Measurements from ENCODE around the gene STUM. TPM values are rescaled to one million over a fixed set of nuclear protein-coding genes. Genes with fewer than 3 reads are reported as not detected.

The STUM gene
- total and polyA plus RNA-seq, 2 experiments from 2014 or later: 0.23 to 1.3 TPM

DNA sequence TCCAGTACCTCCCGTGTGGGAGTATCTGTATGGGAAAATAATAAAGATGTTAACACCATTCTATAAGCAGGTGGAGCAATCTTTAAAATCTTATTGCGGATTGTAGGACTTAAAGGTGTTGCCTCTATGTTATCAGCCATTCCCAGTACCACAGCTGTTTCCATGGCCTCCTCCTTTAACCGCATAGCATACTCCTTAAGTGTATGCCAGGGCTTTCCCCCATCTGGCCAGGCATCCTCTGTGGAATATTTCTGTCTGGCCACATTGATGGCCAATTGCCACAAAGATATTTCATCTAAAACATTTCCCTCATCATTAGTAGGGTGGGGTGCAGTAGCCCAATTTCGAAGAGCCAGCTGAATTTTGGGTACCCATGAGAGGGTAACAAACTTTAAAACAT lies 7.3 kb upstream of the STUM start (continued):
- TF ChIP-seq, protein P1, sequence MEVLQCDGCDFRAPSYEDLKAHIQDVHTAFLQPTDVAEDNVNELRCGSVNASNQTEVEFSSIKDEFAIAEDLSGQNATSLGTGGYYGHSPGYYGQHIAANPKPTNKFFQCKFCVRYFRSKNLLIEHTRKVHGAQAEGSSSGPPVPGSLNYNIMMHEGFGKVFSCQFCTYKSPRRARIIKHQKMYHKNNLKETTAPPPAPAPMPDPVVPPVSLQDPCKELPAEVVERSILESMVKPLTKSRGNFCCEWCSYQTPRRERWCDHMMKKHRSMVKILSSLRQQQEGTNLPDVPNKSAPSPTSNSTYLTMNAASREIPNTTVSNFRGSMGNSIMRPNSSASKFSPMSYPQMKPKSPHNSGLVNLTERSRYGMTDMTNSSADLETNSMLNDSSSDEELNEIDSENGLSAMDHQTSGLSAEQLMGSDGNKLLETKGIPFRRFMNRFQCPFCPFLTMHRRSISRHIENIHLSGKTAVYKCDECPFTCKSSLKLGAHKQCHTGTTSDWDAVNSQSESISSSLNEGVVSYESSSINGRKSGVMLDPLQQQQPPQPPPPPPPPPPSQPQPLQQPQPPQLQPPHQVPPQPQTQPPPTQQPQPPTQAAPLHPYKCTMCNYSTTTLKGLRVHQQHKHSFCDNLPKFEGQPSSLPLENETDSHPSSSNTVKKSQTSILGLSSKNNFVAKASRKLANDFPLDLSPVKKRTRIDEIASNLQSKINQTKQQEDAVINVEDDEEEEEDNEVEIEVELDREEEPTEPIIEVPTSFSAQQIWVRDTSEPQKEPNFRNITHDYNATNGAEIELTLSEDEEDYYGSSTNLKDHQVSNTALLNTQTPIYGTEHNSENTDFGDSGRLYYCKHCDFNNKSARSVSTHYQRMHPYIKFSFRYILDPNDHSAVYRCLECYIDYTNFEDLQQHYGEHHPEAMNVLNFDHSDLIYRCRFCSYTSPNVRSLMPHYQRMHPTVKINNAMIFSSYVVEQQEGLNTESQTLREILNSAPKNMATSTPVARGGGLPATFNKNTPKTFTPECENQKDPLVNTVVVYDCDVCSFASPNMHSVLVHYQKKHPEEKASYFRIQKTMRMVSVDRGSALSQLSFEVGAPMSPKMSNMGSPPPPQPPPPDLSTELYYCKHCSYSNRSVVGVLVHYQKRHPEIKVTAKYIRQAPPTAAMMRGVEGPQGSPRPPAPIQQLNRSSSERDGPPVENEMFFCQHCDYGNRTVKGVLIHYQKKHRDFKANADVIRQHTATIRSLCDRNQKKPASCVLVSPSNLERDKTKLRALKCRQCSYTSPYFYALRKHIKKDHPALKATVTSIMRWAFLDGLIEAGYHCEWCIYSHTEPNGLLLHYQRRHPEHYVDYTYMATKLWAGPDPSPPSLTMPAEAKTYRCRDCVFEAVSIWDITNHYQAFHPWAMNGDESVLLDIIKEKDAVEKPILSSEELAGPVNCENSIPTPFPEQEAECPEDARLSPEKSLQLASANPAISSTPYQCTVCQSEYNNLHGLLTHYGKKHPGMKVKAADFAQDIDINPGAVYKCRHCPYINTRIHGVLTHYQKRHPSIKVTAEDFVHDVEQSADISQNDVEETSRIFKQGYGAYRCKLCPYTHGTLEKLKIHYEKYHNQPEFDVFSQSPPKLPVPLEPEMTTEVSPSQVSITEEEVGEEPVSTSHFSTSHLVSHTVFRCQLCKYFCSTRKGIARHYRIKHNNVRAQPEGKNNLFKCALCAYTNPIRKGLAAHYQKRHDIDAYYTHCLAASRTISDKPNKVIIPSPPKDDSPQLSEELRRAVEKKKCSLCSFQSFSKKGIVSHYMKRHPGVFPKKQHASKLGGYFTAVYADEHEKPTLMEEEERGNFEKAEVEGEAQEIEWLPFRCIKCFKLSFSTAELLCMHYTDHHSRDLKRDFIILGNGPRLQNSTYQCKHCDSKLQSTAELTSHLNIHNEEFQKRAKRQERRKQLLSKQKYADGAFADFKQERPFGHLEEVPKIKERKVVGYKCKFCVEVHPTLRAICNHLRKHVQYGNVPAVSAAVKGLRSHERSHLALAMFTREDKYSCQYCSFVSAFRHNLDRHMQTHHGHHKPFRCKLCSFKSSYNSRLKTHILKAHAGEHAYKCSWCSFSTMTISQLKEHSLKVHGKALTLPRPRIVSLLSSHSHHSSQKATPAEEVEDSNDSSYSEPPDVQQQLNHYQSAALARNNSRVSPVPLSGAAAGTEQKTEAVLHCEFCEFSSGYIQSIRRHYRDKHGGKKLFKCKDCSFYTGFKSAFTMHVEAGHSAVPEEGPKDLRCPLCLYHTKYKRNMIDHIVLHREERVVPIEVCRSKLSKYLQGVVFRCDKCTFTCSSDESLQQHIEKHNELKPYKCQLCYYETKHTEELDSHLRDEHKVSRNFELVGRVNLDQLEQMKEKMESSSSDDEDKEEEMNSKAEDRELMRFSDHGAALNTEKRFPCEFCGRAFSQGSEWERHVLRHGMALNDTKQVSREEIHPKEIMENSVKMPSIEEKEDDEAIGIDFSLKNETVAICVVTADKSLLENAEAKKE (CRISPR knock-in tag; IDR thresholded peaks at IDR 0.05): no peak
- no peak for TF ChIP-seq STAT1 (IDR thresholded peaks at IDR 0.05; ENCODE audit: unreplicated experiment)
- no peak for TF ChIP-seq POLR2AphosphoS5 (IDR thresholded peaks at IDR 0.05; ENCODE audit: low read depth)
- no peak for TF ChIP-seq JUNB (IDR thresholded peaks at IDR 0.05; ENCODE audit: unreplicated experiment)
- TF ChIP-seq, protein P2, sequence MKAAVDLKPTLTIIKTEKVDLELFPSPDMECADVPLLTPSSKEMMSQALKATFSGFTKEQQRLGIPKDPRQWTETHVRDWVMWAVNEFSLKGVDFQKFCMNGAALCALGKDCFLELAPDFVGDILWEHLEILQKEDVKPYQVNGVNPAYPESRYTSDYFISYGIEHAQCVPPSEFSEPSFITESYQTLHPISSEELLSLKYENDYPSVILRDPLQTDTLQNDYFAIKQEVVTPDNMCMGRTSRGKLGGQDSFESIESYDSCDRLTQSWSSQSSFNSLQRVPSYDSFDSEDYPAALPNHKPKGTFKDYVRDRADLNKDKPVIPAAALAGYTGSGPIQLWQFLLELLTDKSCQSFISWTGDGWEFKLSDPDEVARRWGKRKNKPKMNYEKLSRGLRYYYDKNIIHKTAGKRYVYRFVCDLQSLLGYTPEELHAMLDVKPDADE (IDR thresholded peaks at IDR 0.05): no peak
- TF ChIP-seq ZNF331 (CRISPR knock-in tag; IDR thresholded peaks at IDR 0.05; ENCODE audit: low read depth): no peak

DNA sequence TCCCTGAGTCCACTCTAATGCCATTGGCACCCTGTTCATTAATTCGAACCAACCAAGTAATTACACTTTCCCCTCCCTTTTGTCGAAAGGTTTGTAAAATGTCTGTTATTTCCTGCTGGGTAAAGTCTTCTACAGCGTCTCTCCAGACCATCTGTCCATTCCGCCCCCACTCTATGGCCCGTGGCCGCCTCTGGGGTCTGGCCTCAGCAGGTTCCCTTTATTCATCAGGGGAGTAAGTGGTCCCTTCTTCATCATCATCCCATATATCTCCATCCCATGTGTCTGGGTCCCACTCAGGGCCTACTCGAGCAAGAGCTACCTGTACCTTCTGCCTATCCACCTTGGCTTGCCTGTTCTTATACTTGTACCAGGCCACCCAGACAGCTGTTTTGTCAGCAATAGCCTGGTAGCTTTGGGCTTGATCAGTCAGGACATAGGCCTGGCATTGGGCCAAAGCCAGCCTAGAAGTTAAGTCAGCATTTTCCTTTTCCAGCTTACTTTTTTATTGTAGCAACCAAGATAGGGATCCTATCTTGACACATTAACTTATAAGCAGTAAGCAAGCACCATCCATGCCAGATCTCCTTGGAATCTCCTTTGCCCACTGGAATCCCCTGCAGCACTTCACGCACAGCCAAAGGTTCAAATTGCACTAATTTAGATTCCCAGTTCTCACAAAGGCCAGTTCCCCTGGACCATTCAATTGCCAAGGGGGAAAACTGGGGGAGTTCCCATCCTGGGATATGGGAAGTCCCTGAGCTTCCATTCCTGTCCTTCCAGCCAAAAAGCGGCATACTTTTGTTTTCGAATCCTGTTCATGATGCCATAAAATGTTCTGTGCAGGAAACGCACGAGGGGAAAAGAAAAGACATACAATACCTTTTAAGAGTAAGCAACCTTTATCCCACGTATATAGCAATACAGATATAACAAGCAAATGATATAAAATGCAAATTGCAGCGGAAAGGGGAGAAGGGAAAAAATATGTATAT lies 6.6 kb upstream of the STUM start:
- no peak overlapping the region for H3K27ac Mint-ChIP-seq
- Histone ChIP-seq H3K4me1 (ENCODE audit: insufficient read depth) (peaks cover 4% of the 10 kb centered on the region), H3F3A (replicated peaks; ENCODE audit: low read depth) (no peaks in the 10 kb centered on the region), H3K4me2 (no peak overlapping the region), H3K9me2 (ENCODE audit: insufficient read depth) (no peaks in the 10 kb centered on the region), H3K4me3 (no peak overlapping the region), H3K79me2 (replicated peaks; ENCODE audit: insufficient read depth) (no peaks in the 10 kb centered on the region), H2AFZ (no peak overlapping the region), H4K20me1 (replicated peaks; ENCODE audit: insufficient read depth) (no peaks in the 10 kb centered on the region), H3K36me3 (ENCODE audit: insufficient read depth) (no peaks in the 10 kb centered on the region), H3K27ac (ENCODE audit: low read depth) (no peak overlapping the region), H3K27me3 (ENCODE audit: insufficient read depth) (peaks cover 21% of the 10 kb centered on the region)
- ATAC-seq (no peak), DNase-seq (ENCODE audit: low spot score) (no peak)
- no peaks in the 10 kb centered on the region for H3K36me3 Mint-ChIP-seq (ENCODE audit: low read depth)
- peaks cover 19% of the 10 kb centered on the region for H3K27me3 Mint-ChIP-seq (ENCODE audit: insufficient read depth, low read depth, poor library complexity)
- H3K9me3 Mint-ChIP-seq: no peaks in the 10 kb centered on the region
- H3K4me3 Mint-ChIP-seq: no peak overlapping the region
- H3K4me1 Mint-ChIP-seq: peaks cover 4% of the 10 kb centered on the region
- TF ChIP-seq ZNF114 (CRISPR knock-in tag; IDR thresholded peaks at IDR 0.05) (no peak), NANOG (IDR thresholded peaks at IDR 0.05; ENCODE audit: borderline replicate concordance) (no peak), POLR2AphosphoS5 (IDR thresholded peaks at IDR 0.05; ENCODE audit: low read depth) (no peak), EZH2phosphoT487 (IDR thresholded peaks at IDR 0.05; ENCODE audit: unreplicated experiment) (no peak), CREB1 (CRISPR knock-in tag; IDR thresholded peaks at IDR 0.05; ENCODE audit: low read depth) (no peak)
- TF ChIP-seq, protein P2 (IDR thresholded peaks at IDR 0.05): no peak
- TF ChIP-seq, protein P3, sequence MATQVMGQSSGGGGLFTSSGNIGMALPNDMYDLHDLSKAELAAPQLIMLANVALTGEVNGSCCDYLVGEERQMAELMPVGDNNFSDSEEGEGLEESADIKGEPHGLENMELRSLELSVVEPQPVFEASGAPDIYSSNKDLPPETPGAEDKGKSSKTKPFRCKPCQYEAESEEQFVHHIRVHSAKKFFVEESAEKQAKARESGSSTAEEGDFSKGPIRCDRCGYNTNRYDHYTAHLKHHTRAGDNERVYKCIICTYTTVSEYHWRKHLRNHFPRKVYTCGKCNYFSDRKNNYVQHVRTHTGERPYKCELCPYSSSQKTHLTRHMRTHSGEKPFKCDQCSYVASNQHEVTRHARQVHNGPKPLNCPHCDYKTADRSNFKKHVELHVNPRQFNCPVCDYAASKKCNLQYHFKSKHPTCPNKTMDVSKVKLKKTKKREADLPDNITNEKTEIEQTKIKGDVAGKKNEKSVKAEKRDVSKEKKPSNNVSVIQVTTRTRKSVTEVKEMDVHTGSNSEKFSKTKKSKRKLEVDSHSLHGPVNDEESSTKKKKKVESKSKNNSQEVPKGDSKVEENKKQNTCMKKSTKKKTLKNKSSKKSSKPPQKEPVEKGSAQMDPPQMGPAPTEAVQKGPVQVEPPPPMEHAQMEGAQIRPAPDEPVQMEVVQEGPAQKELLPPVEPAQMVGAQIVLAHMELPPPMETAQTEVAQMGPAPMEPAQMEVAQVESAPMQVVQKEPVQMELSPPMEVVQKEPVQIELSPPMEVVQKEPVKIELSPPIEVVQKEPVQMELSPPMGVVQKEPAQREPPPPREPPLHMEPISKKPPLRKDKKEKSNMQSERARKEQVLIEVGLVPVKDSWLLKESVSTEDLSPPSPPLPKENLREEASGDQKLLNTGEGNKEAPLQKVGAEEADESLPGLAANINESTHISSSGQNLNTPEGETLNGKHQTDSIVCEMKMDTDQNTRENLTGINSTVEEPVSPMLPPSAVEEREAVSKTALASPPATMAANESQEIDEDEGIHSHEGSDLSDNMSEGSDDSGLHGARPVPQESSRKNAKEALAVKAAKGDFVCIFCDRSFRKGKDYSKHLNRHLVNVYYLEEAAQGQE (IDR thresholded peaks at IDR 0.05; ENCODE audit: unreplicated experiment): no peak
